Adipose tissue (tissue), 3 donors: ENCODE measurements around the gene SLCO1B1. TPM values are rescaled to one million over a fixed set of nuclear protein-coding genes. Genes with fewer than 3 reads are reported as not detected.
"Not testable (repeated sequence)": the region's sequence is repeated elsewhere in the genome, so short reads cannot be mapped to it uniquely, and the experiment has no call there.

Source experiments
- H3K27ac ChIP-seq: one replicate; pipeline ENCODE4 v1.5.1; 2013; ENCODE audit warnings: low read depth, low read length
- WGBS, 3 donors: extraction: QIAGEN DNeasy Blood & Tissue Kit; methylation state at CpG; one replicate each; pipeline ENCODE4 v1.1.7; 2013; 5-methylcytosine and 5-hydroxymethylcytosine counted together
- polyA plus RNA-seq, 3 donors: library from polyadenylated mRNA; stranded (reverse); fragments of 200-250 nt; gene quantifications; one replicate each; pipeline ENCODE4 v1.2.3, GENCODE V29; 2013
- donor health status: healthy with polysubstance abuse.
- donor health status: Bipolar disorder and iron deficiency.
- donor health status: healthy.

SLCO1B1 gene
- polyA plus RNA-seq, 3 donors, result not detected

DNA sequence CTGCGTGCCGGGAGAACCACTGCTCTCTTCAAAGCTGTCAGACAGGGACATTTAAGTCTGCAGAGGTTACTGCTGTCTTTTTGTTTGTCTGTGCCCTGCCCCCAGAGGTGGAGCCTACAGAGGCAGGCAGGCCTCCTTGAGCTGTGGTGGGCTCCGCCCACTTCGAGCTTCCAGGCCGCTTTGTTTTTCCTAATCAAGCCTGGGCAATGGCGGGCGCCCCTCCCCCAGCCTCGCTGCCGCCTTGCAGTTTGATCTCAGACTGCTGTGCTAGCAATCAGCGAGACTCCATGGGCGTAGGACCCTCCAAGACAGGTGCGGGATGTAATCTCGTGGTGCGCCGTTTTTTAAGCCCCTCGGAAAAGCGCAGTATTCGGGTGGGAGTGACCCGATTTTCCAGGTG is 83.4 kb downstream of the SLCO1B1 start:
- 80 to 92% (median 89%) methylated on average over 8 to 19 of the region's 19 CpGs for WGBS, 3 donors
- H3K27ac ChIP-seq, result not testable (repeated sequence)

DNA sequence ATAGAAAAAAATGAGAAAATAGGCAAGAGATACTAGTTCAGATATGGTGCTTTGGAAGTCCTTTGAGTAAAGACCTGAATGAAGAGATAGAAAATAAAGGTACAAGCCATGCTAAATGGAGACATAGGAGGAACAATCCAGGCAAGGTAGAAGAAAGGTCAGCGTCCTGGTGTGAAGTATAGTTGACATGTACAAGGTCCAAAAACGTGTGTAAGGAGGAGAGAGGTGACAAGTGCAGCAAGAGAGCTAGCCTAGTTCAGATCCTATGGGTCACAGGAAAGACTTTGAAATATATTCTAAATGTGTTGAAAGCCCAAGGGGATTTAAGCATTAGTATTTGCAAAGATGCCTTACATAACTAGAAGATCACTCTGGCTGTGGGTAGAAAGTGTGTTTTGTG is 88.2 kb downstream of the SLCO1B1 start:
- H3K27ac ChIP-seq, result no peak overlapping the region
- 51 to 61% (median 55%) methylated on average over 2 of the region's 2 CpGs for WGBS, 3 donors

DNA sequence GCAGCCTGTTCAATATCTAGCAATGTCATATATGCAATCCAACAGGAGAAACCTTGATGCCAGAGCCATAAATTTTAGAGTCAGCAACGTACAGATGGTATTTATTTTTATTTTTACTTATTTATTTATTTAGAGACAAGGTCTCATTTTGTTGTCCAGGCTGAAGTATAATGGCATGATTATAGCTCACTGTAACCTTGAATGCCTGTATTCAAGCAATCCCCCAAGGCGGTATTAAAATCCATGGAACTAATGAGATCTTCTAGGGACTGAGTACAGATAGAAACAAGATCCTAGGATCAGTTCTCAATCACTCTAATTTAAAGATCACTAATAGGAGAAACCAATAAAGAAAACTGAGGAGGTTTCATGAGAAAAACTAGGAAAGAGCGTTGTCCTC is 89.3 kb downstream of the SLCO1B1 start:
- no peak overlapping the region for H3K27ac ChIP-seq
- 66 to 76% (median 73%) methylated on average over 3 of the region's 3 CpGs for WGBS, 3 donors

DNA sequence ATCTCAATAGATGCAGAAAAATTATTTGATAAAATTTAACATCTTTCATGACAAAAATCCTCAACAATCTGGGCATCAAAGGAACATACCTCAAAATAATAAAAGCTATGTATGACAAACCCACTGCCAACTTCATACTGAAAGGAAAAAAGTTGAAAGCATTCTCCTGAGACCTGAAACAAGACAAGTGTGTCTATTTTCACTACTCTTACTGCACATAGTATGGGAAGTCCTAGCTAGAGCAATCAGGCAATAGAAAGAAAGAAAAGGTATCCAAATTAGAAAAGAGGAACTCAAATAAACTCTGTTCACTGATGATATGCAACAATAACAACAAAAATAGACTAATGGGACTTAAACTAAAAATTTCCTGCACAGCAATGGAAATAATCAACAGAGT is 90.1 kb downstream of the SLCO1B1 start:
- no peak overlapping the region for H3K27ac ChIP-seq

DNA sequence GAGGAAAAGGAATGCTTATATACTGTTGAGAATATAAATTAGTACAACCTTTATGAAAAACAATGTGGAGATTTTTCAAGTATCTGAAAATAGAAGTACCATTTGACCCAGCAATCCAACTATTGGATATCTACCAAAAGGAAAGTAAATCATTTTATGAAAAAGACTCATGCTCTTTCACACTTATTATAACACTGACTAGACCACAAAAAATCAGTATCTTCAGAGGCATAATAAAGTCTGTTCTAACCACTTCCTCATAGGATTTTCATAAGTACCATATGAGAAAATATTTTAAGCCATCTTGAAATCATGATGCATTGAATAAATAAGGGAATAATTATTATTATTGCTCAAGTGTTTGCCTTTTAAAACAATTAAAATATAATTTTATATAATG is 90.8 kb downstream of the SLCO1B1 start:
- no peak overlapping the region for H3K27ac ChIP-seq

DNA sequence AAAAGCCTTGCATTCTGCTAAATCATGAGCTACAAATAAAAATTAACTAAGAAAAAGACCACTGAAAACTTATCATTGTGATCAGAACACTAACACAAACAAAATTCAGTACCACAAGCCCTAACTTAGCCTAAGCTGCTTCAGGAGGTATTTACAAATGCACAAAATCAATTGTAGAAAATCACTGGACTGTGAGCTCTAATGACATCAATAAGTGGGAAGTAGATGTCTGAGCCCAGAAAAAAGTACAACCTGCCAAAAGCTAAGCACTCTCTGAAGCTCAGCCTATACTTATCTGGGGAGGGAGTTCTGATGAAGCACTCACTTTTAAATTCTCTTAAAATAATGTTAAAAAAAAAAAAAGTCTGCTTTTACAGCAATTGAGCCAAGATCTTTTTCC is 92.9 kb downstream of the SLCO1B1 start:
- no peak overlapping the region for H3K27ac ChIP-seq

DNA sequence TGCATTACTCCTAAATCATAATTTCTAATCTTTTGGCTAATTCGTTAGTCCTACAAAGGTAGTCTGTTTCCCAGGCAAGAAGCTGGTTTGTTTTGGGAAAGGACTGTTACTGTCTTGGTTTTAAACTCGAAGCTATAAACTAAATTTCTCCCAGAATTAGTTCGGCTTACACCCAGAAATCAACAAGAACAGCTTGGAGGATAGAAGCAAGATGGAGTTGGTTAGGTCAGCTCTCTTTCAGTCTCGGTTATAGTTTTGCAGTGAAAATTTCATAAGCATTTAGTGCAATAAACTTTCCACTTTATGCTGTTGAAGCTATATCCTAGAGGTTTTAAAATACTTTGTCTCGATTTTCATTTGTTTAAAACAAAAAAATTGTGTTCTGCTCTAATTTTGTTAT is 103.4 kb downstream of the SLCO1B1 start:
- 72 to 81% (median 75%) methylated on average over 5 of the region's 5 CpGs for WGBS, 3 donors
- no peak overlapping the region for H3K27ac ChIP-seq

DNA sequence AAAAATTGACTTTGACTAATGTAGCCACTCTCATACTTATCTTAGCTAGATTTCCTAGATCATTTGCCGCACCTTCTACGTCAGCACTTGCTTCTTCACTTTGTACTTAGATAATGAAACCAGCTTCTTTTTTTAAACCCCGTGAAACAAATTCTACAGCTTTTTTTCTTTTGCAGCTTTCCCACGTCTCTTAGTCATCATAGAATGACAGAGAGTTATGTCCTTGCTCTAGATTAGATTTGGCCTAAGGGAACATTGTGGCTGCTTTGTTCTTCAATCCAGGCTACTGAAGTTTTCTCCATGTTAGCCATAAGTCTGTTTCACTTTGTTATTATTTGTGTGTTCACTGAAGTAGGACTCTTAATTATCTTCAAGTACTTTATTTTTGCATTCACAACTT is 108.9 kb downstream of the SLCO1B1 start:
- WGBS, 3 donors, result 74 to 81% (median 80%) methylated on average over 4 of the region's 4 CpGs
- H3K27ac ChIP-seq, result no peak overlapping the region

DNA sequence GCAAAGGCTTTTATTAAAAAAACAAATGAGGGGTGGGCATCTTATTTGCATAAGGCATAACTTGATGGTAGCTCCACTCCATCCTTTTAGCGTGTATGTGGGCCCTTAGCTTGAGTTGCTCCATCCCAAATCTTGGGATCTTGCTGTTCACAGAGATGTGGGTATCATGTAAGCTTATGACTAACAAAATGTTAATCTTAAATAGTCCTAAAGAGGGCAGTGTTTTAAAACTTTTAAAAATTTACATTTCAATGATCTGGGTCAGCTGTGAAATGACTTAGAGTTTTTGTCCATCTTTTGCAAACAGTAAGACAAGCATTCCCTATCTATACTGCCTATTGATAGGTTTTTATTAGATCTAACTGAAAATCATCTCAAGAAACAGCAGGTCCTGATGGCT is 117.7 kb downstream of the SLCO1B1 start:
- no peak overlapping the region for H3K27ac ChIP-seq
- 67 to 83% (median 81%) methylated on average over 1 of the region's 1 CpG for WGBS, 3 donors

DNA sequence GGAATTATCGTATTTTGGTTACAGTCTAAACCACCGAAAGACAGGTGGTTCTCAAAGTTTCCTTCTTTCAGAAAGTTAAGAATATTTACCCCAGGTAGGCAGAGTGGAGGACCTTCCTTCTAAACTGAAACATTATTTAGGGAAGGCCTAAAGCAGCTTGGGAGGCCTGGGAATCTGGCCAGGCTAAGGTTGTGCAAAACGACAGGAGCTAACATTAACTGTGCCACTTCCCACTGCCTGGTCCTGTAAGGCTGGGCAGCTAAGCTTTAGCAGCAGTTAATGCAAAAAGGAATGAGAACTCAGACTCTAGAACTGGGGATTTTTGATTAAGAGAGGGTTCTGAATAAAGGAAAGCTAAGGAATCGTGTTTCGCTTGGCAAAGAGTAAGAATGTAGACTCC is 121.1 kb downstream of the SLCO1B1 start:
- 77 to 81% (median 77%) methylated on average over 5 of the region's 5 CpGs for WGBS, 3 donors
- no peak overlapping the region for H3K27ac ChIP-seq

DNA sequence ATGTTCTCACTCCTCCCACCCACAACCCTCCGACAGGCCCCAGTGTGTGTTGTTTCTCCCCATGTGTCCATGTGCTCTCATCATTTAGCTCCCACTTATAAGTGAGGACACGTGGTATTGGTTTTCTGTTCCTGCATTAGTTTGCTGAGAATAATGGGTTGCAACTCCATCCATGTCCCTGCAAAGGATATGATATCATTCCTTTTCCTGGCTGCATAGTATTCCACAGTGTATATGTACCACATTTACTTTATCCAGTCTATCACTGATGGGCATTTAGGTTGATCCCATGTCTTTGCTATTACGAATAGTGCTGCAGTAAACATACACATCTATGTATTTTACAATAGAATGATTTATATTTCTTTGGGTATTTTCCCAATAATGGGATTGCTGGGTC is 126.2 kb downstream of the SLCO1B1 start:
- no peak overlapping the region for H3K27ac ChIP-seq
- 72 to 80% (median 73%) methylated on average over 3 of the region's 3 CpGs for WGBS, 3 donors

DNA sequence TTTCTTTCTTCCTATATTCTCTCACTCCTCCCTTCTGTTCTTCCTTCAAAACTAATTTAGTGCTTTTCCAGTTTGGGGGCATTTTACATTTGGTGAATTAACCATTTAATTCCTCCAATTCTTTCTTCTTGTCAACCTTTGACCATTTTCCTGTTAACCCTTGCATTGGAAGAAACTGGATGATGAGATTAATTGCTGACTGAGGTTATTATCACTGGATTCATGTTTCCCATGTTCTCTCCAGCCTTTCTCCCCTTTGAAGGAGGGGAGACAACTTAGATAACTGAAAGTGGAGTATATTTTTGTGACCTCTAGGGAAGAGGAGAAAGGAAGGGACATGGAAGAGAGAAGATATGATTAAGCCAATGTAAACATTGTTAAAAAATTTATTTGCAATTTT is 133.2 kb downstream of the SLCO1B1 start:
- no peak overlapping the region for H3K27ac ChIP-seq

DNA sequence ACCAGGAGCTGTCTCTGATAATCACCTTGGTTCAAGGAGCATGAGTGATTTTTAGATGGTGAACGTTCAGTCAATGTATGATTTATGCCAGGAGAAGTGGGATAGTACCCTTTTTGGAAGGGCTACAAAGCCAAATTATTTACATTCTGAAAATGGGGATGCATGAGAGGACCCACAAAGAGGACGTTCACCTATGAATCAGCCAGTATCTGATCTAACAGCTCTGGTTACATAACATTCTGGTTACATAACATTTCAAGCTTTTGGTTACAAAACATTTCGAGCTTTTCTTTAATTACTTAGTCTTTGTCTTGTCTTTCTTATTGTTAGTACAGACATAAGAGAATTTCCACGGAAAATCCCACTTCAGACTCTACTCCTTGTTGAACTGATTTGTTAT is 134.9 kb downstream of the SLCO1B1 start:
- no peak overlapping the region for H3K27ac ChIP-seq
- 35 to 54% (median 42%) methylated on average over 4 of the region's 4 CpGs for WGBS, 3 donors

DNA sequence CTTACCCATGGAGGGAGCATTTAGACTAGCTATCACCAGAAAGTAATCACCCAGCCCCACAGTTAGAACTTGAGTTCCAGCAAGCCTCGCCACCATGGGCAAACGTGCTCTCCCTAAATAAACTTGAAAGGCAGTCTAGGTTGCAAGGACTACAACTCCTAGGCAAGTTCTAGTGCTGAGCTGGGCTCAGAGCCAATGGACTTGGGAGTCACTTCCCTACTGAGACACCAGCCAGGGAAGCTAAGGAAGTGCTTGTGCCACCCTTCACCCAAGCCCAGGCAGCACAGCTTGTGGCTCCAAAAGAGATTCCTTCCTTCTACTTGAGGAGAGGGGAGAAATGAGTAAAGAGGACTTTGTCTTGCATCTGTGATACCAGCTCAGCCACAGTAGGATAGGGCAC is 145.8 kb downstream of the SLCO1B1 start:
- 65 to 76% (median 74%) methylated on average over 2 of the region's 2 CpGs for WGBS, 3 donors
- H3K27ac ChIP-seq, result no peak overlapping the region

Other genes with a start within 250 kb of the SLCO1B1 start
- under 1 TPM in 1 of 3 donors, not detected in 2; 0.01 TPM for gene SLCO1A2, start 203.7 kb downstream of the SLCO1B1 start, polyA plus RNA-seq
- gene IAPP, start 241.7 kb downstream of the SLCO1B1 start, polyA plus RNA-seq, result 100 to 1,000 TPM in 1 of 3 donors, under 1 TPM in 1, not detected in 1; 0.33 to 126 TPM